A549 (cell line): ENCODE measurements around the gene GALNT14. TPM values are rescaled to one million over a fixed set of nuclear protein-coding genes. Genes with fewer than 3 reads are reported as not detected.

Experiments
- ATAC-seq, 2 experiments: fragments of 200-7000 bp in 1 of 2; fragments of >200 bp in 1 of 2; cut with Nextera tagmentation in 1 of 2; cut with Tn5 transposase in 1 of 2; 3 replicates each; pipeline versions ENCODE4 v1.8.0 to v1.9.1; 2018 to 2020; ENCODE audit warnings: mild to moderate bottlenecking in 1 of 2, moderate library complexity in 1 of 2
- CTCF ChIA-PET: fragments of 300-600 bp; sonication (Branson Sonifier 250); formaldehyde crosslinking; extraction: SDS; loops from one replicate; lab custom pipeline; 2021; ENCODE audit warnings: antibody characterized with exemption, inconsistent platforms; lab: Yijun Ruan, JAX
- POLR2A ChIA-PET: fragments of 350-600 bp; formaldehyde crosslinking; extraction: SDS; loops from one replicate; lab custom pipeline; 2021; ENCODE audit warnings: antibody characterized with exemption, inconsistent platforms; lab: Yijun Ruan, JAX
- DNase-seq, 2 experiments: peaks; one replicate each; pipeline versions ENCODE4 v3.0.0 to v3.0.0-alpha.2; 2011 to 2016; ENCODE audit warnings: low read depth in 1 of 2, low spot score in 1 of 2
- FAIRE-seq: peaks from 2 replicates; lab custom pipeline; 2011; peaks lifted over from hg19 to GRCh38; lab: Jason Lieb, UNC
- H3K27ac ChIP-seq, 2 experiments: fragments of >200 bp; sonication (Bioruptor Twin); formaldehyde crosslinking; 3 replicates each; pipeline ENCODE4 v1.5.1; 2016 to 2017
- H3K4me1 ChIP-seq: fragments of >200 bp; sonication (Bioruptor Twin); formaldehyde crosslinking; 3 replicates; pipeline ENCODE4 v1.6.1; 2016
- H3K4me2 ChIP-seq: fragments of >200 bp; sonication (Bioruptor Twin); formaldehyde crosslinking; 3 replicates; pipeline ENCODE4 v1.6.1; 2016
- H3K4me3 ChIP-seq: fragments of >200 bp; sonication (Bioruptor Twin); formaldehyde crosslinking; 3 replicates; pipeline ENCODE4 v1.5.1; 2016
- H3K9me3 ChIP-seq: fragments of >200 bp; sonication (Bioruptor Twin); formaldehyde crosslinking; 3 replicates; pipeline ENCODE4 v1.6.1; 2016
- CBX2 ChIP-seq: fragments of 200-600 bp; sonication (generic); IDR thresholded peaks from 2 replicates; pipeline ENCODE4 v1.6.1; 2016; ENCODE audit warnings: low read depth, mild to moderate bottlenecking, borderline replicate concordance
- CBX8 ChIP-seq: fragments of 200-600 bp; sonication (generic); IDR thresholded peaks from 2 replicates; pipeline ENCODE4 v1.6.1; 2016
- CEBPB ChIP-seq, 2 experiments: fragments of >200 bp in 1 of 2; sonication (Bioruptor Twin) in 1 of 2; formaldehyde crosslinking in 1 of 2; IDR thresholded peaks; 2 replicates each; pipeline ENCODE4 v1.6.1; 2012 to 2016
- CHD2 ChIP-seq: fragments of 150-350 bp; IDR thresholded peaks from 2 replicates; pipeline ENCODE4 v1.6.1; 2014; ENCODE audit warnings: low read length; ENCODE audit not compliant: partially characterized antibody
- CHD4 ChIP-seq: fragments of 200-600 bp; sonication (generic); IDR thresholded peaks from 2 replicates; pipeline ENCODE4 v1.6.1; 2016; ENCODE audit warnings: antibody characterized with exemption, mild to moderate bottlenecking, borderline replicate concordance
- CTCF ChIP-seq: fragments of >200 bp; sonication (Bioruptor Twin); formaldehyde crosslinking; IDR thresholded peaks from 3 replicates; pipeline ENCODE4 v1.5.1; 2016
- EHF ChIP-seq: fragments of 250-450 bp; sonication (Bioruptor Pico); IDR thresholded peaks from 2 replicates; pipeline ENCODE4 v1.5.0; 2020; ENCODE audit warnings: mild to moderate bottlenecking
- EHMT2 ChIP-seq: fragments of 200-600 bp; sonication (generic); IDR thresholded peaks from 2 replicates; pipeline ENCODE4 v1.6.1; 2016; ENCODE audit warnings: antibody characterized with exemption, low read depth, mild to moderate bottlenecking, moderate library complexity
- EP300 ChIP-seq, 2 experiments: fragments of >200 bp; sonication (Bioruptor Twin); formaldehyde crosslinking; IDR thresholded peaks; 2 replicates in 1 of 2; 3 replicates in 1 of 2; pipeline ENCODE4 v1.6.1; 2016 to 2017
- ESRRA ChIP-seq: fragments of 150-350 bp; IDR thresholded peaks from 2 replicates; pipeline ENCODE4 v1.6.1; 2014; ENCODE audit warnings: mild to moderate bottlenecking, low read length, borderline replicate concordance
- FOSL2 ChIP-seq, 2 experiments: fragments of 450-650 bp in 1 of 2; fragments of >200 bp in 1 of 2; sonication (Bioruptor Twin) in 1 of 2; formaldehyde crosslinking; IDR thresholded peaks; 2 replicates each; pipeline versions ENCODE4 v1.5.0 to v1.6.1; 2016 to 2020; ENCODE audit warnings: mild to moderate bottlenecking in 1 of 2, moderate library complexity in 1 of 2
- FOXS1 ChIP-seq: fragments of 250-450 bp; sonication (Bioruptor Pico); IDR thresholded peaks from 2 replicates; pipeline ENCODE4 v1.5.0; 2020; ENCODE audit warnings: mild to moderate bottlenecking, moderate library complexity
- GATA3 ChIP-seq: IDR thresholded peaks from 2 replicates; pipeline ENCODE4 v1.6.1; 2012; ENCODE audit warnings: borderline replicate concordance
- HES2 ChIP-seq: fragments of >200 bp; sonication (Bioruptor Twin); formaldehyde crosslinking; IDR thresholded peaks from 2 replicates; pipeline ENCODE4 v1.6.1; 2016
- HOXB13 ChIP-seq: fragments of 250-450 bp; sonication (Bioruptor Pico); IDR thresholded peaks from 2 replicates; pipeline ENCODE4 v1.5.0; 2020; ENCODE audit warnings: low read depth, mild to moderate bottlenecking, moderate library complexity
- JUN ChIP-seq, 2 experiments: fragments of >200 bp; sonication (Bioruptor Twin); formaldehyde crosslinking; IDR thresholded peaks; 2 replicates in 1 of 2; 3 replicates in 1 of 2; pipeline ENCODE4 v1.6.1; 2016 to 2017
- JUNB ChIP-seq: fragments of >200 bp; sonication (Bioruptor Twin); formaldehyde crosslinking; IDR thresholded peaks from 2 replicates; pipeline ENCODE4 v1.6.1; 2016
- KDM1A ChIP-seq: fragments of 200-600 bp; sonication (generic); IDR thresholded peaks from 2 replicates; pipeline ENCODE4 v1.6.1; 2016; ENCODE audit warnings: low read depth, mild to moderate bottlenecking
- KDM5A ChIP-seq: fragments of 200-600 bp; sonication (generic); IDR thresholded peaks from 2 replicates; pipeline ENCODE4 v1.6.1; 2016; ENCODE audit warnings: antibody characterized with exemption, mild to moderate bottlenecking
- MAFK ChIP-seq: fragments of 450-650 bp; IDR thresholded peaks from 2 replicates; pipeline ENCODE4 v1.6.1; 2014; ENCODE audit not compliant: partially characterized antibody
- MAZ ChIP-seq: fragments of 150-350 bp; IDR thresholded peaks from 2 replicates; pipeline ENCODE4 v1.6.1; 2014; ENCODE audit warnings: antibody characterized with exemption, low read depth, low read length, borderline replicate concordance
- NR3C1 ChIP-seq: fragments of >200 bp; sonication (Bioruptor Twin); formaldehyde crosslinking; IDR thresholded peaks from 3 replicates; pipeline ENCODE4 v1.6.1; 2017
- PHF8 ChIP-seq: fragments of 200-600 bp; sonication (generic); IDR thresholded peaks from 2 replicates; pipeline ENCODE4 v1.6.1; 2016; ENCODE audit warnings: low read depth, mild to moderate bottlenecking, antibody characterized with exemption, moderate library complexity, borderline replicate concordance
- POLR2A ChIP-seq: IDR thresholded peaks from 2 replicates; pipeline ENCODE4 v1.6.1; 2012; ENCODE audit warnings: mild to moderate bottlenecking, low read length
- POLR2AphosphoS2 ChIP-seq: conservative IDR thresholded peaks from 2 replicates; pipeline ENCODE4 v1.6.1; 2012; ENCODE audit warnings: low read length, improper control_type of control experiment, inconsistent platforms
- RFX5 ChIP-seq: fragments of 450-650 bp; IDR thresholded peaks from 2 replicates; pipeline ENCODE4 v1.7.1; 2014; ENCODE audit warnings: antibody characterized with exemption, mild to moderate bottlenecking, moderate library complexity
- TFCP2L1 ChIP-seq: fragments of 250-450 bp; sonication (Bioruptor Pico); IDR thresholded peaks from 2 replicates; pipeline ENCODE4 v1.5.0; 2021; ENCODE audit warnings: mild to moderate bottlenecking
- TP53 ChIP-seq: fragments of 250-450 bp; sonication (Bioruptor Pico); IDR thresholded peaks from 2 replicates; pipeline ENCODE4 v1.5.0; 2021; ENCODE audit warnings: mild to moderate bottlenecking, moderate library complexity
- USF2 ChIP-seq: fragments of 450-650 bp; IDR thresholded peaks from 2 replicates; pipeline ENCODE4 v1.6.1; 2014; ENCODE audit warnings: antibody characterized with exemption
- ZFP36 ChIP-seq: fragments of 450-650 bp; IDR thresholded peaks from 2 replicates; pipeline ENCODE4 v1.6.1; 2014; ENCODE audit warnings: borderline replicate concordance; ENCODE audit not compliant: partially characterized antibody
- ZSCAN20 ChIP-seq: fragments of 250-450 bp; sonication (Bioruptor Pico); IDR thresholded peaks from 2 replicates; pipeline ENCODE4 v1.8.0; 2022; ENCODE audit warnings: mild to moderate bottlenecking, moderate library complexity
- WGBS: methylation state at CpG from one replicate; pipeline ENCODE4 v1.1.6; 2017; ENCODE audit errors: missing lambda C conversion rate; 5-methylcytosine and 5-hydroxymethylcytosine counted together
- polyA plus RNA-seq, 4 experiments: library from polyadenylated mRNA; depleted of rRNA in 3 of 4; stranded (reverse); fragments of >200 nt; fragmentation: RNase III in 1 of 4; extraction: RNeasy Plus Mini Kit Qiagen cat#74134 plus additional on column Dnase treatment in 1 of 4; gene quantifications; 2 replicates in 3 of 4; 3 replicates in 1 of 4; pipeline ENCODE4 v1.2.3, GENCODE V29; 2011 to 2017
- TF ChIP-seq, protein P1 (sequence below): fragments of 150-350 bp; IDR thresholded peaks from 2 replicates; pipeline ENCODE4 v1.6.1; 2014; ENCODE audit warnings: low read depth, mild to moderate bottlenecking, low read length

GALNT14 gene
- polyA plus RNA-seq, 2 of the 4 experiments (the other 2 are of a cell fraction), result 34.4 to 38.3 TPM

GRCh38 chr2:31071741-31072140 lies 66.5 kb downstream of the GALNT14 start:
- Histone ChIP-seq H3K4me3 (no peak overlapping the region), H3K4me2 (no peak overlapping the region), H3K9me3 (no peaks in the 10 kb centered on the region), H3K4me1 (no peaks in the 10 kb centered on the region), H3K27ac (no peak overlapping the region)
- ChIA-PET POLR2A (no interaction called here), CTCF (interaction anchor here (0.7 to 2.5 kb wide), 2 partner anchors 66 to 360 kb away, joined by 3 to 8 read pairs; partner anchors contain the start of gene GALNT14)
- DNase-seq (no peak), FAIRE-seq (no peak), ATAC-seq (no peak)
- 74% methylated on average over 6 of the region's 6 CpGs for WGBS
- no peak for TF ChIP-seq EP300 (IDR thresholded peaks at IDR 0.05)
- TF ChIP-seq HOXB13 (CRISPR knock-in tag), result no peak
- no peak for TF ChIP-seq POLR2AphosphoS2
- TF ChIP-seq USF2, result no peak
- no peak for TF ChIP-seq GATA3
- no peak for TF ChIP-seq NR3C1
- TF ChIP-seq ZSCAN20 (CRISPR knock-in tag), result no peak
- no peak for TF ChIP-seq ESRRA
- TF ChIP-seq JUNB, result no peak
- TF ChIP-seq MAFK, result no peak
- no peak for TF ChIP-seq JUN (IDR thresholded peaks at IDR 0.05)
- TF ChIP-seq CBX8, result no peak
- no peak for TF ChIP-seq TFCP2L1 (CRISPR knock-in tag)
- TF ChIP-seq MAZ, result no peak
- no peak for TF ChIP-seq TP53 (CRISPR knock-in tag)
- no peak for TF ChIP-seq CHD4
- TF ChIP-seq RFX5, result no peak
- TF ChIP-seq, protein P1, sequence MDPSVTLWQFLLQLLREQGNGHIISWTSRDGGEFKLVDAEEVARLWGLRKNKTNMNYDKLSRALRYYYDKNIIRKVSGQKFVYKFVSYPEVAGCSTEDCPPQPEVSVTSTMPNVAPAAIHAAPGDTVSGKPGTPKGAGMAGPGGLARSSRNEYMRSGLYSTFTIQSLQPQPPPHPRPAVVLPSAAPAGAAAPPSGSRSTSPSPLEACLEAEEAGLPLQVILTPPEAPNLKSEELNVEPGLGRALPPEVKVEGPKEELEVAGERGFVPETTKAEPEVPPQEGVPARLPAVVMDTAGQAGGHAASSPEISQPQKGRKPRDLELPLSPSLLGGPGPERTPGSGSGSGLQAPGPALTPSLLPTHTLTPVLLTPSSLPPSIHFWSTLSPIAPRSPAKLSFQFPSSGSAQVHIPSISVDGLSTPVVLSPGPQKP, result no peak

GRCh38 chr2:31070339-31071125 lies 67.7 kb downstream of the GALNT14 start:
- Histone ChIP-seq H3K4me3 (no peak overlapping the region), H3K9me3 (no peaks in the 10 kb centered on the region), H3K4me1 (no peaks in the 10 kb centered on the region), H3K4me2 (no peak overlapping the region), H3K27ac (no peak overlapping the region)
- ATAC-seq (no peak), FAIRE-seq (no peak), DNase-seq (no peak)
- CTCF ChIA-PET, result interaction anchor here (0.6 to 2.5 kb wide), 2 partner anchors 19 to 68 kb away, joined by 3 to 8 read pairs; partner anchors contain the start of gene GALNT14
- POLR2A ChIA-PET, result no interaction called here
- TF ChIP-seq FOXS1 (CRISPR knock-in tag) (no peak), CHD2 (no peak), EHMT2 (no peak), KDM5A (no peak), EHF (CRISPR knock-in tag) (no peak), CBX8 (no peak), ZFP36 (no peak), POLR2A (no peak), TFCP2L1 (CRISPR knock-in tag) (no peak), FOSL2 (IDR thresholded peaks at IDR 0.05) (no peak), FOSL2 (CRISPR knock-in tag; IDR thresholded peaks at IDR 0.05) (no peak), KDM1A (no peak), HES2 (no peak), CEBPB (IDR thresholded peaks at IDR 0.05) (no peak), ESRRA (no peak), NR3C1 (no peak), CBX2 (no peak), CTCF (no peak), PHF8 (no peak), RFX5 (no peak)
- 87% methylated on average over 8 of the region's 8 CpGs for WGBS
